HEK293 (cell line): ENCODE results near the gene GIMAP5.

Source experiments
- CTCF ChIA-PET: fragments of 350-600 bp; formaldehyde crosslinking; extraction: SDS; loops from one replicate; lab custom pipeline; 2021; ENCODE audit warnings: antibody characterized with exemption; lab: Yijun Ruan, JAX
- POLR2A ChIA-PET: fragments of 300-600 bp; formaldehyde crosslinking; extraction: SDS; loops from one replicate; lab custom pipeline; 2020; ENCODE audit warnings: antibody characterized with exemption, inconsistent platforms; lab: Yijun Ruan, JAX
- H3K27ac ChIP-seq: fragments of 200-500 bp; sonication (Bioruptor generic); 2 replicates; pipeline ENCODE4 v1.5.1; 2014; ENCODE audit warnings: low read depth, low read length, control low read depth, inconsistent platforms; ENCODE audit errors: extremely low read depth
- H3K36me3 ChIP-seq, 2 experiments: fragments of 200-500 bp in 1 of 2; sonication (Bioruptor generic) in 1 of 2; 1 replicate in 1 of 2; 2 replicates in 1 of 2; pipeline ENCODE4 v1.5.1; 2014 to 2017; ENCODE audit warnings: inconsistent platforms in 2 of 2, low read length in 2 of 2; ENCODE audit not compliant: control insufficient read depth in 2 of 2, insufficient read depth in 1 of 2
- H3K4me1 ChIP-seq: fragments of 200-500 bp; sonication (Bioruptor generic); 2 replicates; pipeline ENCODE4 v1.5.1; 2014; ENCODE audit warnings: mild to moderate bottlenecking, low read length, inconsistent platforms; ENCODE audit not compliant: control insufficient read depth, insufficient read depth
- H3K4me3 ChIP-seq: 2 replicates; pipeline ENCODE4 v1.5.1; 2011; ENCODE audit warnings: low read depth, mild to moderate bottlenecking, control low read depth, low read length, moderate library complexity
- H3K9me3 ChIP-seq: fragments of 200-500 bp; sonication (Bioruptor generic); 2 replicates; pipeline ENCODE4 v1.5.1; 2014; ENCODE audit warnings: low read depth, low read length, inconsistent platforms; ENCODE audit not compliant: control insufficient read depth, insufficient read depth
- CTCF ChIP-seq: fragments of 450-650 bp; formaldehyde crosslinking; IDR thresholded peaks from 2 replicates; pipeline ENCODE4 v1.5.1; 2016; ENCODE audit warnings: missing biosample characterization, missing genetic modification characterization
- GFI1B ChIP-seq: fragments of 450-650 bp; formaldehyde crosslinking; IDR thresholded peaks from 2 replicates; pipeline ENCODE4 v1.5.1; 2016; ENCODE audit warnings: missing biosample characterization, missing genetic modification characterization
- GLI4 ChIP-seq: fragments of 450-650 bp; formaldehyde crosslinking; IDR thresholded peaks from 2 replicates; pipeline ENCODE4 v1.5.1; 2016; ENCODE audit warnings: missing biosample characterization, missing genetic modification characterization
- HOXC10 ChIP-seq: sonication (generic); formaldehyde crosslinking; IDR thresholded peaks from 2 replicates; pipeline ENCODE4 v1.8.1; 2023; ENCODE audit warnings: mild to moderate bottlenecking, missing genetic modification reagents
- INSM2 ChIP-seq: fragments of 450-650 bp; formaldehyde crosslinking; IDR thresholded peaks from 2 replicates; pipeline ENCODE4 v1.5.1; 2016; ENCODE audit warnings: missing biosample characterization, missing genetic modification characterization
- KLF16 ChIP-seq: fragments of 450-650 bp; formaldehyde crosslinking; IDR thresholded peaks from 2 replicates; pipeline ENCODE4 v1.5.1; 2017; ENCODE audit warnings: missing biosample characterization, missing genetic modification characterization
- SETDB1 ChIP-seq: IDR thresholded peaks from one replicate; pipeline ENCODE4 v1.6.1; 2017; ENCODE audit warnings: mild to moderate bottlenecking, low read length, moderate library complexity, mixed read lengths; ENCODE audit not compliant: insufficient read length
- SP2 ChIP-seq: fragments of 450-650 bp; formaldehyde crosslinking; IDR thresholded peaks from 2 replicates; pipeline ENCODE4 v1.5.1; 2016; ENCODE audit warnings: missing biosample characterization, missing genetic modification characterization
- TRIM28 ChIP-seq: IDR thresholded peaks from 2 replicates; pipeline ENCODE4 v1.6.1; 2011; ENCODE audit warnings: low read length, control low read depth, borderline replicate concordance
- ZBTB11 ChIP-seq: fragments of 450-650 bp; formaldehyde crosslinking; conservative IDR thresholded peaks from 2 replicates; pipeline ENCODE4 v1.5.1; 2016; ENCODE audit warnings: low read depth, missing biosample characterization, missing genetic modification characterization
- ZBTB17 ChIP-seq: fragments of 450-650 bp; formaldehyde crosslinking; IDR thresholded peaks from 2 replicates; pipeline ENCODE4 v1.5.1; 2016; ENCODE audit warnings: missing biosample characterization, missing genetic modification characterization
- ZFP69B ChIP-seq: fragments of 450-650 bp; formaldehyde crosslinking; IDR thresholded peaks from 2 replicates; pipeline ENCODE4 v1.5.1; 2016; ENCODE audit warnings: missing biosample characterization, missing genetic modification characterization
- ZNF10 ChIP-seq: fragments of 450-650 bp; formaldehyde crosslinking; IDR thresholded peaks from 2 replicates; pipeline ENCODE4 v1.5.1; 2017; ENCODE audit warnings: missing biosample characterization, missing genetic modification characterization
- ZNF140 ChIP-seq: fragments of 450-650 bp; formaldehyde crosslinking; IDR thresholded peaks from 2 replicates; pipeline ENCODE4 v1.5.1; 2016; ENCODE audit warnings: missing biosample characterization, missing genetic modification characterization
- ZNF16 ChIP-seq: fragments of 450-650 bp; formaldehyde crosslinking; IDR thresholded peaks from 2 replicates; pipeline ENCODE4 v1.5.1; 2016; ENCODE audit warnings: low read depth, missing biosample characterization, missing genetic modification characterization
- ZNF169 ChIP-seq: fragments of 450-650 bp; formaldehyde crosslinking; IDR thresholded peaks from 2 replicates; pipeline ENCODE4 v1.5.1; 2016; ENCODE audit warnings: missing biosample characterization, missing genetic modification characterization
- ZNF202 ChIP-seq: fragments of 450-650 bp; formaldehyde crosslinking; IDR thresholded peaks from 2 replicates; pipeline ENCODE4 v1.5.1; 2016; ENCODE audit warnings: missing biosample characterization, missing genetic modification characterization, borderline replicate concordance
- ZNF239 ChIP-seq: fragments of 450-650 bp; formaldehyde crosslinking; IDR thresholded peaks from 2 replicates; pipeline ENCODE4 v1.5.1; 2016; ENCODE audit warnings: missing biosample characterization, missing genetic modification characterization
- ZNF26 ChIP-seq: fragments of 450-650 bp; formaldehyde crosslinking; IDR thresholded peaks from 2 replicates; pipeline ENCODE4 v1.5.1; 2016; ENCODE audit warnings: missing biosample characterization, missing genetic modification characterization
- ZNF292 ChIP-seq: fragments of 450-650 bp; formaldehyde crosslinking; IDR thresholded peaks from 2 replicates; pipeline ENCODE4 v1.5.1; 2016; ENCODE audit warnings: low read depth, missing biosample characterization, missing genetic modification characterization, borderline replicate concordance
- ZNF473 ChIP-seq: fragments of 450-650 bp; formaldehyde crosslinking; IDR thresholded peaks from 2 replicates; pipeline ENCODE4 v1.5.1; 2017; ENCODE audit warnings: missing biosample characterization, missing genetic modification characterization
- ZNF629 ChIP-seq: fragments of 450-650 bp; formaldehyde crosslinking; IDR thresholded peaks from 2 replicates; pipeline ENCODE4 v1.5.1; 2017; ENCODE audit warnings: missing biosample characterization, missing genetic modification characterization
- ZNF654 ChIP-seq: fragments of 450-650 bp; formaldehyde crosslinking; IDR thresholded peaks from 2 replicates; pipeline ENCODE4 v1.5.1; 2016; ENCODE audit warnings: low read depth, missing biosample characterization, missing genetic modification characterization
- ZNF660 ChIP-seq: fragments of 450-650 bp; IDR thresholded peaks from 2 replicates; pipeline ENCODE4 v1.5.1; 2018; ENCODE audit warnings: missing biosample characterization, mild to moderate bottlenecking, missing genetic modification characterization
- ZSCAN4 ChIP-seq: fragments of 450-650 bp; formaldehyde crosslinking; IDR thresholded peaks from 2 replicates; pipeline ENCODE4 v1.5.1; 2017; ENCODE audit warnings: missing biosample characterization, missing genetic modification characterization

The GIMAP5 gene

GRCh38 chr7:150778014-150778737, 41.0 kb downstream of the GIMAP5 start:
- H3K27ac ChIP-seq, result no peak overlapping the region
- H3K4me3 ChIP-seq, result no peak overlapping the region
- ChIA-PET POLR2A (no interaction called here), CTCF (interaction anchor here (0.6 to 5.4 kb wide), 24 partner anchors 10 to 240 kb away, joined by 3 to 77 read pairs (median 4); no protein-coding TSS in a partner anchor)
- TF ChIP-seq GLI4 (tag by site-specific recombination) (no peak), SETDB1 (no peak), GFI1B (tag by site-specific recombination) (no peak), ZNF26 (tag by site-specific recombination) (no peak), CTCF (tag by site-specific recombination) (no peak), ZNF629 (tag by site-specific recombination) (no peak), ZSCAN4 (tag by site-specific recombination) (no peak), INSM2 (tag by site-specific recombination) (no peak), SP2 (tag by site-specific recombination) (no peak), ZNF140 (tag by site-specific recombination) (no peak), ZNF239 (tag by site-specific recombination) (no peak), ZNF473 (tag by site-specific recombination) (no peak), ZFP69B (no peak), ZNF169 (tag by site-specific recombination) (no peak), ZNF10 (tag by site-specific recombination) (no peak), HOXC10 (CRISPR knock-in tag) (no peak), KLF16 (tag by site-specific recombination) (no peak), ZNF16 (tag by site-specific recombination) (no peak), ZNF660 (tag by site-specific recombination) (no peak)
- no peaks in the 10 kb centered on the region for H3K9me3 ChIP-seq
- no peaks in the 10 kb centered on the region for H3K4me1 ChIP-seq
- no peaks in the 10 kb centered on the region for H3K36me3 ChIP-seq

GRCh38 chr7:150778738-150779301, 41.6 kb downstream of the GIMAP5 start:
- Histone ChIP-seq H3K4me3 (no peak overlapping the region), H3K36me3 (no peaks in the 10 kb centered on the region), H3K9me3 (no peaks in the 10 kb centered on the region), H3K4me1 (no peaks in the 10 kb centered on the region), H3K27ac (no peak overlapping the region)
- ChIA-PET POLR2A (no interaction called here), CTCF (interaction anchor here (0.6 to 5.4 kb wide), 31 partner anchors 9 to 239 kb away, joined by 3 to 77 read pairs (median 4); no protein-coding TSS in a partner anchor)
- TF ChIP-seq TRIM28 (peak; percentile 65; the same call in 1 of the 2 replicates), SP2 (tag by site-specific recombination) (no peak), ZNF654 (tag by site-specific recombination) (peak; percentile 97), ZBTB17 (tag by site-specific recombination) (peak; percentile 70), ZNF292 (no peak), ZNF202 (tag by site-specific recombination) (no peak), ZBTB11 (tag by site-specific recombination) (peak; percentile 93)
